GM21360 (cell line): ENCODE data around the gene FSTL4.

Experiments
- ATAC-seq: cut with Tn5 transposase; IDR thresholded peaks from one replicate; pipeline ENCODE4 v1.9.1; 2021; ENCODE audit warnings: mild to moderate bottlenecking, moderate library complexity; ENCODE audit not compliant: unreplicated experiment

The FSTL4 gene

GRCh38 chr5:133520991-133521706, 91.2 kb downstream of the FSTL4 start:
- no peak for ATAC-seq

DNA sequence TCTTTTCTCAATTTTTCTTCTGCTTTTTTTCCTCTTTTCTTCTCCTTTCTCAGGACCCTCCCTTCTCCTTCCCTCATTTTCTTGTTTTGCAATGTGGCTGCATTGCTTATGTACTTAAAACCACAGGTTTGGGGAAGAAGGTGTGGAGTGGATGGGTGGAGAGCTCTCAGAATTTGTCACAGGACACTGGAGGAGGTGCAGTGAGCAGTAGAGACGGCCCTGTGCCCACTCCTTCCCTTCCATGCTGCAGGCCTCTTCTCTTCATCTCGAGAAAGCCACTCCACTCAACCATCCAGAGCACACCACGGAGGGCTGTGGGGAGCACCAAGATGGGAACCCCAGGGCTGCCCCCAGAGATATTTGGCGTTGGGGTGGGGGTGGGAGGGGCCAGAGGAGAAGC, 92.3 kb downstream of the FSTL4 start:
- no peak for ATAC-seq

DNA sequence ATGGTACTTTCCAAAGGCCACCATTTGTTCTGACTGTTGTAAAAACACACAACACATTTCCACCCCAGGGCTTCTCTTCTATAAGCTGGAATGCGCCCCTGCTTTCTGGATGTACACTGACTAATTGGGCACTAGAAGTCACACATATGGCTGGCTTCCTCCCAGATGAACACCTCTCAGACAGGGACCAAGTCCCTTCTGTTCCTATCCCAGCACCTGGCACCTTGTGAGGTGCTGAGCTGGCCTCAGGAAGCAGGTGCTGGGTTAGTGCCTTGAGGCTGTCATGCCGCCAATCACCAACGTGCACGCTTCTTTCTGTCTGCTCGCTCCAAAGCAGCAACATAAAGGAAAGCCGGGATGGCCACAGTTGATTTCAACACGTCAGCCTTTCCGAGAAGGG, 93.2 kb downstream of the FSTL4 start:
- no peak for ATAC-seq

- no peak for ATAC-seq
Observed at GRCh38 chr5:133514456-133514855, 97.9 kb downstream of the FSTL4 start.

DNA sequence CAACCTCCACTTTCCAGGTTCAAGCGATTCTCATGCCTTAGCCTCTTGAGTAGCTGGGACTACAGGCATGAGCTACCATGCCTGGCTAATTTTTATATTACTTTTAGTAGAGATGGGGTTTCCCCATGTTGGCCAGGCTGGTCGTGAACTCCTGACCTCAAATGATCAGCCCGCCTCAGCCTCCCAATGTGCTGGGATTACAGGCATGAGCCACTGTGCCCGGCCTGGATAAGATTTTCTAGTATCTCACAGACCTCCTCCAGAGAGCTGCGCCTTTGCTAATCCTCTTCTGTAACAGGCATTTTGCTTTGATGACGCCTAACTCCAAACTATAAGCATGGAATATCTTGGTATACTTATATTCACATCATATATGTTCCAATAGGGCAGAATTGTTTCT, 99.4 kb downstream of the FSTL4 start:
- ATAC-seq: no peak

DNA sequence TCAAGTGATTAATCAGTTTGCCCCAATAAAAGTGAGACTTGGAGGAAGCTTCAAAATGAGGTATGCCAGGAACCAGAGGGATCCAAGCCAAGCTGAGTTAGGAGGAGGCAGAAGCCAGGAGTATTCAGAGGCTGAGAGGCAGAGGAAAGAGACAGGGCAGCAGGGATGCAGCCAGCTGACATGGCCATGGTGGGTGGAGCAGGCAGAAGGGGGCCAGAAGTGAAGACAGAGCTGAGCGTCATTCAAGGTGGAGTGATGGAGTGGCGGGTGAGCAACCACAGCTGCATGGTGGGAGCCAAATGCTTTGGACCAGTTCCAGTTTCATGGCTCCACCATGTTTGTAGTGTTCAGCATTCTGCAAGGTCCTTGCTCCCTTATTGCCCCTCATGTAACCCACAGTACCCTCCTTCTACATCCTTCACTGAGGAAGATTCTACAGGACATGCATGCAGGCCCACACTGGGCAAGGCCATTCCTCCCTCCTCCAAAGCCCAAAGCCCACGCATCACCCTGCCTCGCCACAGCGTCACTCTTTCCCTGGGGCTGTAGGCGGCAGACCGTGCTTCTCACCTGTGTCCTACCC, 100.6 kb downstream of the FSTL4 start:
- ATAC-seq: no peak

- no peak for ATAC-seq
Observed at GRCh38 chr5:133510634-133511262, 101.6 kb downstream of the FSTL4 start.

GRCh38 chr5:133509742-133510079, 102.6 kb downstream of the FSTL4 start:
- no peak for ATAC-seq

- no peak for ATAC-seq
Observed at GRCh38 chr5:133508845-133509741, 103.2 kb downstream of the FSTL4 start.

DNA sequence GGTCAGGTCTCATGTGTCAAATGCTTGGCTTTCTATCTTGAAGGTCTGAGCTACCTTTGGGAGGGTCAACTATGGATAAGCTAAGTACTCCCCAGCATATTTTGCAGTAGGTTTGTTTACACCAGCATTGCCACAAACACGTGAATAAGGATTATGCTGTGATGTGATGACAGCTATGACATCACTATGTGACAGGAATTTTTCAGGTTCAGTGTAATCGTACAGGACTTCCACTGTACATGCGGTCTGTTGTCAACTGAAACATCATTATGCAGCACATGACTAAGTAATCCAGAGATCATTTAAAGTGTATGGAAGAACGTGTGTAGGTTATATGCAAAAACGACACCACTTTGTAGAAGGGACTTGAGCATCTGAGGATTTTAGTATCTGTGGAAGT, 104.0 kb downstream of the FSTL4 start:
- ATAC-seq: no peak

GRCh38 chr5:133506181-133506580, 106.2 kb downstream of the FSTL4 start:
- no peak for ATAC-seq

DNA sequence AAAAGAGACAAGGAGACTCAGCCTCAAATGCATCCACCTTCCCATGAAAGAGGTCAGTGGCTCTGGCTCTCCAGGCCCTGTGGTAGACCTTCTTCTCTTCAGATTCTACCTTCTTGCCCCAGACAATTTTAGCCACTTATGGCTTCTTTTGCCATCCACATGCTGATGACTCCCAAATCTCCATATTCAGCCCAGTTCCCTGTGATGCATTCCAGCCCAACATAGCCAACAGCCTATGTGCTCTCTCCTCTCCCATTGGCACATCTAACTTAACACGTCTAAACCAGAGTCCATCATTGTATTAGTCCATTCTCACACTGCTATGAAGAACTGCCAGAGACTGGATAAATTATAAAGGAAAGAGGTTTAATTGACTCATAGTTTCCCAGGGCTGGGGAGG, 108.8 kb downstream of the FSTL4 start:
- ATAC-seq: no peak

DNA sequence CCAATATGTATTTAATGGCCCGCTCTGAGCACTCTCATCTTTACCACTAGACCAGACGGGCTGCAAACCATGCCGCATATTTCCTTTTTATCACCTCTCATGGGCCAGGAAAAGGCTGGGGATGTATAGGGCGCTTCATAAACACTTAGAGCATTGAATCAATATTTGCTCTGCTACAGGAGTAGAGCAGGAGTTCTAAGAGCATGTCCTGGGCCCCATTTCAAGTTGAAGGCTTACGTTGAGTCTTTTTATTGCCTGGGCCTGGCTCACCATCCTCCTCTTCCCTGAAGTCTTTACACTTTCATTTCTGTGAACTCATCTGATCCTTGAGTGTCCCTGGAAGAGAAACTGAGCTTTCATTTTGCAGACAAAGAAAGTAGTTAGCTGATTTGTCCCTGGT, 112.4 kb downstream of the FSTL4 start:
- no peak for ATAC-seq

- no peak for ATAC-seq
Observed at GRCh38 chr5:133497608-133498348, 114.6 kb downstream of the FSTL4 start.

- ATAC-seq: no peak
Observed at GRCh38 chr5:133496631-133497030, 115.7 kb downstream of the FSTL4 start.

- no peak for ATAC-seq
Observed at GRCh38 chr5:133494923-133495246, 117.5 kb downstream of the FSTL4 start.

GRCh38 chr5:133494232-133494922, 118.0 kb downstream of the FSTL4 start:
- ATAC-seq: no peak

DNA sequence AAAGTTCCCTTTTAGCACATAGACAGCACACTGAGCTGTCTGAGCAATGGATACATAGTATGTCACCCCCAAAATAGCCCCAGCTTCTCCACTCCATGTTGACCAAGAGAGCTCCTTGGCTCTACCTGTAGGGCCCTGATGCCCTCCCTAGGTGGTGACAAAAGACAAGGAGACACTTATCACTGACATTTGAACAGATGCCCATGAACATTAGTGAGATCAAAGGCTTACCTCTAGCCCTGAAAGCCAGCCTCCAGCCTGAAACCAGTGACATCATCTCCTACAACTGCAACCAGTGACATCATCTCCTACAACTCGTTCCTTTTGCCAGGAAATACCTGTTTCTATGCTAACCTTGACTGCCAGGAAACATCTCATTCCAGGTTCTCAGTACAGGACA, 122.7 kb downstream of the FSTL4 start:
- ATAC-seq: no peak

DNA sequence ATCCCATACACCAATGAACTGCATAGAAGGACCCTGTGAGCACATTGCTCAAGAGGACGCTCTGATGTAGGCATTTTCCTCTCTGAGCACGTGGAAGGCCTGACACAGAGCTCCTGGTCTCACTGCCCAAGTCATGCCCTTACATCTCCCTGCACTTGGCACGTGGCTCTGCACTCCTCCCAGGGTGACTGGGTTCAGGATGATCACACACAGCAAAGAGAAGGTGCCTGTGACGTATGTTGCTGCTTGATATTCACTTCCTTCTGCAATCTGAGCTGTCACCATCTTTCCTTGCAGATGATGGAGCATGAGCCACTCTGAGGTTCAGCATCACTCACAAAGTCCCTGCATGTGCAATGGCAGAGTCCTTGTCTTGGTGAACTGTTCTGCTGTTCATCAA, 125.2 kb downstream of the FSTL4 start:
- no peak for ATAC-seq

DNA sequence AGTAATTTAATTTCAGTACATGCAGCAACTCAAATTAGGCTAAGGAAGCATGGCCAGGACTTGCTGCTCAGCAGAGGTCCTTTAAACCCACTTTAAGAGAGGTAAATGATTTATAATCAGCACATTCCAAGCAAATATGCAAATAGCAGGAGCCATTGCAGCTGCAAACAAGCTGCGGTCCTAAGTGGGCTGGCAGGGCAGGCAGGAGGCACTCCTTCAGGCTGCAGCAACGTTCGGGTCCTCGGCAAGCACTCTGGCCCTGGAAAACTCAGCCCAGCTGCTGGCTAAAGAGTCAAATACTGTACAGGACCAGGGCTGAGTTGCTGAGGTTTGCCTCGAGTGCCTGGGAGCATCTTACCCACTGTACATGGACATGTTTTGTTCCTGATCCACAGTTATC, 126.9 kb downstream of the FSTL4 start:
- ATAC-seq: no peak
